ENCODE data around the gene RAG1. TPM values are rescaled to one million over a fixed set of nuclear protein-coding genes. Genes with fewer than 3 reads are reported as not detected.

Gene RAG1
- total and polyA plus RNA-seq, 2 of the 13 experiments (the other 11 are each of a cell fraction or from before 2014, with no cell fraction given): 0.11 to 0.15 TPM

- FAIRE-seq (no peak), DNase-seq (ENCODE audit: low spot score) (no peak), ATAC-seq (no peak)
- H3K27me3 ChIP-seq (ENCODE audit: control insufficient read depth in 1 of 2, insufficient read depth in 2 of 2, low read length in 2 of 2): peaks cover 0 to 8% of the 10 kb centered on the region in 2 experiments; a peak in 3 of 5 replicates
- no peaks in the 10 kb centered on the region for H3K4me1 ChIP-seq (ENCODE audit: insufficient read depth, low read length)
- no peak overlapping the region for H2AFZ ChIP-seq (ENCODE audit: low read length)
- intact Hi-C loops (cut with micrococcal nuclease; ENCODE audit: unreplicated experiment): no loop called here
- no peaks in the 10 kb centered on the region for H3K36me3 ChIP-seq (replicated peaks in 1 of 2; ENCODE audit: control insufficient read depth in 1 of 2, insufficient read depth in 2 of 2, low read length in 2 of 2)
- H3K4me2 ChIP-seq (ENCODE audit: low read depth, low read length): no peak overlapping the region
- TF ChIP-seq ZNF414 (CRISPR knock-in tag; IDR thresholded peaks at IDR 0.05): no peak
- no peak for TF ChIP-seq ZNF773 (CRISPR knock-in tag; IDR thresholded peaks at IDR 0.05; ENCODE audit: borderline replicate concordance)
- TF ChIP-seq ZNF354B (CRISPR knock-in tag; IDR thresholded peaks at IDR 0.05): no peak
- no peak for TF ChIP-seq SOX6 (IDR thresholded peaks at IDR 0.05)
- no peak for TF ChIP-seq SOX6 (CRISPR knock-in tag; IDR thresholded peaks at IDR 0.05)
- TF ChIP-seq ZNF616 (CRISPR knock-in tag; IDR thresholded peaks at IDR 0.05; ENCODE audit: low read depth): no peak
- TF ChIP-seq SP4 (CRISPR knock-in tag; IDR thresholded peaks at IDR 0.05): no peak
- no peak for TF ChIP-seq SIN3A (IDR thresholded peaks at IDR 0.05; ENCODE audit: borderline replicate concordance, low read depth, low read length)
- TF ChIP-seq RAD21 (CRISPR knock-in tag; IDR thresholded peaks at IDR 0.05): no peak
- TF ChIP-seq ZNF891 (CRISPR knock-in tag; IDR thresholded peaks at IDR 0.05): no peak
- no peak for TF ChIP-seq ZNF253 (CRISPR knock-in tag; IDR thresholded peaks at IDR 0.05; ENCODE audit: borderline replicate concordance)
- TF ChIP-seq TBL1XR1 (IDR thresholded peaks at IDR 0.05; ENCODE audit: borderline replicate concordance, low read length, partially characterized antibody): no peak
- TF ChIP-seq ZNF564 (CRISPR knock-in tag; IDR thresholded peaks at IDR 0.05): no peak
- TF ChIP-seq NFKBIZ (CRISPR knock-in tag; IDR thresholded peaks at IDR 0.05): no peak
- TF ChIP-seq NFE2 (CRISPR knock-in tag; IDR thresholded peaks at IDR 0.05): no peak
- TF ChIP-seq ZNF790 (CRISPR knock-in tag; IDR thresholded peaks at IDR 0.05; ENCODE audit: borderline replicate concordance): no peak
- no peak for TF ChIP-seq ZBTB7B (CRISPR knock-in tag; IDR thresholded peaks at IDR 0.05)
- TF ChIP-seq TAF15 (IDR thresholded peaks at IDR 0.05; ENCODE audit: low read depth, low read length, poor library complexity, severe bottlenecking): no peak
- no peak overlapping the region for H3K27ac ChIP-seq (ENCODE audit: extremely low read length, insufficient read depth, low read length)
- no TSS peak for BruUV-seq (replicated peaks)
- in situ Hi-C loops (cut with HindIII; ENCODE audit: extremely low pct_ligation_motif_present, low pct_unique_long_range_greater_than_20kb): no loop called here
- CTCF ChIA-PET (ENCODE audit: low intra/inter-chr PET ratio, low total read pairs): no interaction called here
- no peak overlapping the region for H3K9ac ChIP-seq (ENCODE audit: insufficient read depth, low read depth, low read length)
- POLR2A ChIA-PET: no interaction called here
- no peaks in the 10 kb centered on the region for H3K79me2 ChIP-seq (ENCODE audit: insufficient read depth, low read length)
- H3K4me3 ChIP-seq (replicated peaks in 1 of 3; ENCODE audit: insufficient read depth in 1 of 3, low read depth in 2 of 3, low read length in 3 of 3): no peak overlapping the region
- H3K9me3 ChIP-seq (ENCODE audit: low read length): no peaks in the 10 kb centered on the region
- 50% methylated on average over 5 of the region's 8 CpGs for WGBS (ENCODE audit: low lambda C conversion rate)
- no peaks in the 10 kb centered on the region for H4K20me1 ChIP-seq (ENCODE audit: insufficient read depth, low read length)
These were observed 6.7 kb downstream of the RAG1 start for GRCh38 chr11:36574486-36574885.
